Osteocyte (in vitro differentiated cells): ENCODE results near the gene FAM162A. TPM values are rescaled to one million over a fixed set of nuclear protein-coding genes. Genes with fewer than 3 reads are reported as not detected.

Experiments used
- DNase-seq: peaks from one replicate; pipeline ENCODE4 v3.0.0; 2021; ENCODE audit warnings: mixed read lengths; ENCODE audit not compliant: unreplicated experiment; ENCODE audit errors: extremely low spot score
- H3K27ac Mint-ChIP-seq: one replicate; pipeline ENCODE4 v1.8.0; 2021; ENCODE audit warnings: mild to moderate bottlenecking, mixed read lengths; ENCODE audit not compliant: unreplicated experiment
- H3K27me3 Mint-ChIP-seq: one replicate; pipeline ENCODE4 v1.8.0; 2021; ENCODE audit warnings: mixed read lengths; ENCODE audit not compliant: unreplicated experiment
- H3K36me3 Mint-ChIP-seq: one replicate; pipeline ENCODE4 v1.8.0; 2021; ENCODE audit warnings: mixed read lengths; ENCODE audit not compliant: unreplicated experiment
- H3K4me1 Mint-ChIP-seq: one replicate; pipeline ENCODE4 v1.8.0; 2021; ENCODE audit warnings: mixed read lengths; ENCODE audit not compliant: unreplicated experiment
- H3K4me3 Mint-ChIP-seq: one replicate; pipeline ENCODE4 v1.8.0; 2021; ENCODE audit warnings: mild to moderate bottlenecking, moderate library complexity, mixed read lengths; ENCODE audit not compliant: unreplicated experiment
- H3K9me3 Mint-ChIP-seq: one replicate; pipeline ENCODE4 v1.8.0; 2021; ENCODE audit warnings: mixed read lengths; ENCODE audit not compliant: unreplicated experiment
- CTCF ChIP-seq: fragments of 200-600 bp; sonication (generic); IDR thresholded peaks from 2 replicates; pipeline ENCODE4 v1.5.0; 2021; ENCODE audit warnings: antibody characterized with exemption, mild to moderate bottlenecking, moderate library complexity
- total RNA-seq: library from RNA; stranded (reverse); gene quantifications from 2 replicates; pipeline ENCODE4 v1.2.1, GENCODE V29; 2021

Gene FAM162A
- total RNA-seq, 1 donor from 2014 or later, result 34.3 TPM

- Mint-ChIP-seq H3K27ac (no peak overlapping the region), H3K9me3 (peaks cover 10% of the 10 kb centered on the region), H3K4me3 (no peak overlapping the region), H3K4me1 (no peaks in the 10 kb centered on the region), H3K27me3 (no peaks in the 10 kb centered on the region), H3K36me3 (no peaks in the 10 kb centered on the region)
- no peak for TF ChIP-seq CTCF
- no peak for DNase-seq
These were observed 32.4 kb upstream of the FAM162A start for GRCh38 chr3:122351612-122352011.

- H3K9me3 Mint-ChIP-seq, result no peaks in the 10 kb centered on the region
- H3K4me1 Mint-ChIP-seq, result no peaks in the 10 kb centered on the region
- no peak for TF ChIP-seq CTCF
- no peaks in the 10 kb centered on the region for H3K27me3 Mint-ChIP-seq
- H3K4me3 Mint-ChIP-seq, result no peak overlapping the region
- DNase-seq, result no peak
- no peak overlapping the region for H3K27ac Mint-ChIP-seq
- no peaks in the 10 kb centered on the region for H3K36me3 Mint-ChIP-seq
These were observed 30.8 kb upstream of the FAM162A start for GRCh38 chr3:122353215-122353614.

DNA sequence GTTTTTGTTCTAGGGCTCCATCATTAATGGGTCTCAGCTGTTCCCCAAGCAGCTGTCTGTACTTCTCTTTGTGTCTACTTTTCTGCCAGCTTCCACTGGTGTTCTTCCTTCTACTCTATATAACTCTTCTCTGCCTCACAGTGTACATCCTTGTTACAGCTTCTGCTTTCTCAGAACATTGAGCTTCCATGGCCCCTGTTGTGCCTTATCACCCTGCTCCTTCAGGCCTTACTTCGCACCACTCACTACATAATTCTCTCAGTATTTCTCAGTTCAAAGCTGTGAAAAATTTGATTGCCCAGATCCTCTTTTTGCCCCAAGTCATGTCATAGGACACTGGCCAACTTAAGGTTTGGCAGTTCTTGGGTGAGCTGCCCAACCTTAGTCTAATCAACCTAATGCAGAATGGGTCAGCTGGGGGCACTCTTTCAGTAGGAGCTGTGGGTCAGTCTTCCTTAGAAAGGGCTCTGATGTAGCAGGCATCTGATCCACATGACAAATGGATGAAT, 30.0 kb upstream of the FAM162A start:
- no peaks in the 10 kb centered on the region for H3K4me1 Mint-ChIP-seq

GRCh38 chr3:122355612-122356011, 28.4 kb upstream of the FAM162A start:
- peaks cover 8% of the 10 kb centered on the region for H3K36me3 Mint-ChIP-seq
- H3K4me1 Mint-ChIP-seq, result no peaks in the 10 kb centered on the region
- H3K27me3 Mint-ChIP-seq, result no peaks in the 10 kb centered on the region
- H3K27ac Mint-ChIP-seq, result no peak overlapping the region
- DNase-seq, result no peak
- H3K4me3 Mint-ChIP-seq, result no peak overlapping the region
- no peak for TF ChIP-seq CTCF
- no peaks in the 10 kb centered on the region for H3K9me3 Mint-ChIP-seq

More for the DNA sequence above, 30.0 kb upstream of the FAM162A start:
- Mint-ChIP-seq H3K9me3 (no peaks in the 10 kb centered on the region), H3K4me3 (no peak overlapping the region), H3K36me3 (peaks cover 6% of the 10 kb centered on the region), H3K27me3 (no peaks in the 10 kb centered on the region), H3K27ac (no peak overlapping the region)
- no peak for TF ChIP-seq CTCF
- DNase-seq, result no peak

GRCh38 chr3:122356402-122356801, 27.6 kb upstream of the FAM162A start:
- no peaks in the 10 kb centered on the region for H3K4me1 Mint-ChIP-seq
- H3K27me3 Mint-ChIP-seq, result no peaks in the 10 kb centered on the region
- peak; percentile 37 for TF ChIP-seq CTCF
- no peak overlapping the region for H3K27ac Mint-ChIP-seq
- H3K36me3 Mint-ChIP-seq, result peaks cover 8% of the 10 kb centered on the region
- H3K9me3 Mint-ChIP-seq, result no peaks in the 10 kb centered on the region
- H3K4me3 Mint-ChIP-seq, result no peak overlapping the region
- DNase-seq, result no peak
